Measurements from ENCODE around the gene GKN1. TPM values are rescaled to one million over a fixed set of nuclear protein-coding genes. Genes with fewer than 3 reads are reported as not detected.

Gene GKN1
- total RNA-seq: not detected in 2 replicates

GRCh38 chr2:68974251-68974650, at the start of gene GKN1:
GKN1 (plus strand) TSS chr2:68974636; CDS start chr2:68974678, 42 bp downstream.

GRCh38 chr2:68952887-68953521, 21.4 kb upstream of the GKN1 start, which contains the start of gene GKN2:
GKN2 (minus strand) TSS chr2:68952893; CDS start chr2:68952861, 32 bp downstream.

GRCh38 chr2:69013142-69013839, 38.9 kb downstream of the GKN1 start, which contains the start of gene ANTXR1:
ANTXR1 (plus strand) TSS chr2:69013179; CDS start chr2:69013500, 321 bp downstream.

Other genes with a start within 250 kb of the GKN1 start
- gene ARHGAP25, start 239.8 kb upstream of the GKN1 start, total RNA-seq: 0.43 and 2.4 TPM in 2 replicates
- not detected in 2 replicates for gene BMP10, start 103.2 kb upstream of the GKN1 start, total RNA-seq
- not detected in 2 replicates for gene GKN2, start 21.7 kb upstream of the GKN1 start, total RNA-seq
- gene ANTXR1, start 38.5 kb downstream of the GKN1 start, total RNA-seq: 3.2 and 4.6 TPM in 2 replicates